ENCODE measurements around the gene TMEM167A.

- TF ChIP-seq, protein P1, sequence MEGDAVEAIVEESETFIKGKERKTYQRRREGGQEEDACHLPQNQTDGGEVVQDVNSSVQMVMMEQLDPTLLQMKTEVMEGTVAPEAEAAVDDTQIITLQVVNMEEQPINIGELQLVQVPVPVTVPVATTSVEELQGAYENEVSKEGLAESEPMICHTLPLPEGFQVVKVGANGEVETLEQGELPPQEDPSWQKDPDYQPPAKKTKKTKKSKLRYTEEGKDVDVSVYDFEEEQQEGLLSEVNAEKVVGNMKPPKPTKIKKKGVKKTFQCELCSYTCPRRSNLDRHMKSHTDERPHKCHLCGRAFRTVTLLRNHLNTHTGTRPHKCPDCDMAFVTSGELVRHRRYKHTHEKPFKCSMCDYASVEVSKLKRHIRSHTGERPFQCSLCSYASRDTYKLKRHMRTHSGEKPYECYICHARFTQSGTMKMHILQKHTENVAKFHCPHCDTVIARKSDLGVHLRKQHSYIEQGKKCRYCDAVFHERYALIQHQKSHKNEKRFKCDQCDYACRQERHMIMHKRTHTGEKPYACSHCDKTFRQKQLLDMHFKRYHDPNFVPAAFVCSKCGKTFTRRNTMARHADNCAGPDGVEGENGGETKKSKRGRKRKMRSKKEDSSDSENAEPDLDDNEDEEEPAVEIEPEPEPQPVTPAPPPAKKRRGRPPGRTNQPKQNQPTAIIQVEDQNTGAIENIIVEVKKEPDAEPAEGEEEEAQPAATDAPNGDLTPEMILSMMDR (IDR thresholded peaks at IDR 0.05; ENCODE audit: low read length): no peak
- TF ChIP-seq EZH2phosphoT487 (IDR thresholded peaks at IDR 0.05; ENCODE audit: low read length): no peak
These were observed 32.2 kb upstream of the TMEM167A start for GRCh38 chr5:83109380-83109779.

Measured in MM.1S (cell line).